ENCODE data around the gene RNF103. TPM values are rescaled to one million over a fixed set of nuclear protein-coding genes. Genes with fewer than 3 reads are reported as not detected.
A peak's percentile ranks its signal among the peaks of the same experiment; 100 is the strongest.
"Not testable (repeated sequence)": the region's sequence is repeated elsewhere in the genome, so short reads cannot be mapped to it uniquely, and the experiment has no call there.

RNF103 gene, protein sequence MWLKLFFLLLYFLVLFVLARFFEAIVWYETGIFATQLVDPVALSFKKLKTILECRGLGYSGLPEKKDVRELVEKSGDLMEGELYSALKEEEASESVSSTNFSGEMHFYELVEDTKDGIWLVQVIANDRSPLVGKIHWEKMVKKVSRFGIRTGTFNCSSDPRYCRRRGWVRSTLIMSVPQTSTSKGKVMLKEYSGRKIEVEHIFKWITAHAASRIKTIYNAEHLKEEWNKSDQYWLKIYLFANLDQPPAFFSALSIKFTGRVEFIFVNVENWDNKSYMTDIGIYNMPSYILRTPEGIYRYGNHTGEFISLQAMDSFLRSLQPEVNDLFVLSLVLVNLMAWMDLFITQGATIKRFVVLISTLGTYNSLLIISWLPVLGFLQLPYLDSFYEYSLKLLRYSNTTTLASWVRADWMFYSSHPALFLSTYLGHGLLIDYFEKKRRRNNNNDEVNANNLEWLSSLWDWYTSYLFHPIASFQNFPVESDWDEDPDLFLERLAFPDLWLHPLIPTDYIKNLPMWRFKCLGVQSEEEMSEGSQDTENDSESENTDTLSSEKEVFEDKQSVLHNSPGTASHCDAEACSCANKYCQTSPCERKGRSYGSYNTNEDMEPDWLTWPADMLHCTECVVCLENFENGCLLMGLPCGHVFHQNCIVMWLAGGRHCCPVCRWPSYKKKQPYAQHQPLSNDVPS
- total RNA-seq, result 10 to 100 TPM; 35.4 to 60.3 (median 37.4) TPM

GRCh38 chr2:86623494-86624266, at the start of gene RNF103:
TSS of gene RNF103 (minus strand) at chr2:86623865. CDS start at chr2:86622886, 979 bp downstream.
- TF ChIP-seq POLR2A (IDR thresholded peaks at IDR 0.05) (peak; percentile 97), POLR2AphosphoS5 (IDR thresholded peaks at IDR 0.05) (peak; percentile 97 to 99 (median 99))
- TF ChIP-seq, protein P1, sequence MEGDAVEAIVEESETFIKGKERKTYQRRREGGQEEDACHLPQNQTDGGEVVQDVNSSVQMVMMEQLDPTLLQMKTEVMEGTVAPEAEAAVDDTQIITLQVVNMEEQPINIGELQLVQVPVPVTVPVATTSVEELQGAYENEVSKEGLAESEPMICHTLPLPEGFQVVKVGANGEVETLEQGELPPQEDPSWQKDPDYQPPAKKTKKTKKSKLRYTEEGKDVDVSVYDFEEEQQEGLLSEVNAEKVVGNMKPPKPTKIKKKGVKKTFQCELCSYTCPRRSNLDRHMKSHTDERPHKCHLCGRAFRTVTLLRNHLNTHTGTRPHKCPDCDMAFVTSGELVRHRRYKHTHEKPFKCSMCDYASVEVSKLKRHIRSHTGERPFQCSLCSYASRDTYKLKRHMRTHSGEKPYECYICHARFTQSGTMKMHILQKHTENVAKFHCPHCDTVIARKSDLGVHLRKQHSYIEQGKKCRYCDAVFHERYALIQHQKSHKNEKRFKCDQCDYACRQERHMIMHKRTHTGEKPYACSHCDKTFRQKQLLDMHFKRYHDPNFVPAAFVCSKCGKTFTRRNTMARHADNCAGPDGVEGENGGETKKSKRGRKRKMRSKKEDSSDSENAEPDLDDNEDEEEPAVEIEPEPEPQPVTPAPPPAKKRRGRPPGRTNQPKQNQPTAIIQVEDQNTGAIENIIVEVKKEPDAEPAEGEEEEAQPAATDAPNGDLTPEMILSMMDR (IDR thresholded peaks at IDR 0.05), result no peak
- Histone ChIP-seq H3K36me3 (no peaks in the 10 kb centered on the region), H3K27ac (peak within 1 kb of the TSS; percentile 99 to 100), H3K4me3 (peak within 1 kb of the TSS; percentile 75 to 92 (median 85)), H3K4me1 (peaks cover 0 to 7% of the 10 kb centered on the region in 2 donors), H3K9me3 (no peaks in the 10 kb centered on the region), H3K27me3 (no peaks in the 10 kb centered on the region)
- peak; percentile 93 to 97 for DNase-seq (ENCODE audit: low spot score in 2 of 2)
- intact Hi-C loops (cut with DNase I; ENCODE audit: low total_unique reads), result no loop called here

GRCh38 chr2:86673011-86673410, 49.3 kb upstream of the RNF103 start:
- Histone ChIP-seq H3K9me3 (no peaks in the 10 kb centered on the region), H3K4me1 (no peaks in the 10 kb centered on the region), H3K27ac (no peak overlapping the region), H3K27me3 (no peaks in the 10 kb centered on the region), H3K4me3 (no peak overlapping the region), H3K36me3 (no peaks in the 10 kb centered on the region)
- intact Hi-C loops (cut with DNase I; ENCODE audit: low total_unique reads), result no loop called here
- TF ChIP-seq, protein P1 (IDR thresholded peaks at IDR 0.05), result no peak
- TF ChIP-seq POLR2A (IDR thresholded peaks at IDR 0.05) (no peak), POLR2AphosphoS5 (IDR thresholded peaks at IDR 0.05) (no peak)
- DNase-seq (ENCODE audit: low spot score in 2 of 2), result no peak

- no peaks in the 10 kb centered on the region for H3K4me1 ChIP-seq
- no peak overlapping the region for H3K4me3 ChIP-seq
- intact Hi-C loops (cut with DNase I; ENCODE audit: low total_unique reads), result no loop called here
- no peak for DNase-seq (ENCODE audit: low spot score in 2 of 2)
- no peaks in the 10 kb centered on the region for H3K36me3 ChIP-seq
- H3K27ac ChIP-seq, result no peak overlapping the region
- TF ChIP-seq POLR2A (IDR thresholded peaks at IDR 0.05) (no peak), POLR2AphosphoS5 (IDR thresholded peaks at IDR 0.05) (no peak)
- TF ChIP-seq, protein P1 (IDR thresholded peaks at IDR 0.05), result no peak
- no peaks in the 10 kb centered on the region for H3K27me3 ChIP-seq
- H3K9me3 ChIP-seq, result no peaks in the 10 kb centered on the region
Measured at GRCh38 chr2:86672027-86672545, 48.4 kb upstream of the RNF103 start.

GRCh38 chr2:86671337-86671981, 47.8 kb upstream of the RNF103 start:
- Histone ChIP-seq H3K4me3 (no peak overlapping the region), H3K27ac (no peak overlapping the region), H3K9me3 (no peaks in the 10 kb centered on the region), H3K36me3 (no peaks in the 10 kb centered on the region), H3K27me3 (no peaks in the 10 kb centered on the region), H3K4me1 (no peaks in the 10 kb centered on the region)
- no peak for DNase-seq (ENCODE audit: low spot score in 2 of 2)
- TF ChIP-seq POLR2AphosphoS5 (IDR thresholded peaks at IDR 0.05) (no peak), POLR2A (IDR thresholded peaks at IDR 0.05) (no peak)
- TF ChIP-seq, protein P1 (IDR thresholded peaks at IDR 0.05), result no peak
- intact Hi-C loops (cut with DNase I; ENCODE audit: low total_unique reads), result no loop called here

GRCh38 chr2:86669323-86669722, 45.7 kb upstream of the RNF103 start:
- H3K36me3 ChIP-seq; H3K4me3 ChIP-seq; H3K27me3 ChIP-seq; intact Hi-C loops (cut with DNase I; ENCODE audit: low total_unique reads); H3K9me3 ChIP-seq; H3K4me1 ChIP-seq; H3K27ac ChIP-seq; DNase-seq (ENCODE audit: low spot score in 2 of 2): not testable (repeated sequence)

Measured in breast epithelium (tissue), 4 donors.